Breast epithelium (tissue), 4 donors: ENCODE measurements around the gene CCDC28B. TPM values are rescaled to one million over a fixed set of nuclear protein-coding genes. Genes with fewer than 3 reads are reported as not detected.
A peak's percentile ranks its signal among the peaks of the same experiment; 100 is the strongest.

Source experiments
- DNase-seq, 2 donors: peaks; one replicate each; pipeline ENCODE4 v3.0.0-alpha.2; 2019; ENCODE audit warnings: low spot score in 2 of 2
- H3K27ac ChIP-seq, 2 donors: fragments of 200-600 bp; sonication (generic) in 1 of 2; one replicate each; pipeline ENCODE4 v1.5.1; 2016 to 2019; ENCODE audit warnings: mild to moderate bottlenecking in 1 of 2
- H3K27me3 ChIP-seq, 2 donors: fragments of 200-600 bp; sonication (generic) in 1 of 2; one replicate each; pipeline versions ENCODE4 v1.5.1 to v1.6.0; 2017 to 2019; ENCODE audit warnings: control low read depth in 1 of 2, mild to moderate bottlenecking in 1 of 2
- H3K36me3 ChIP-seq: fragments of 200-600 bp; one replicate; pipeline ENCODE4 v1.5.1; 2019
- H3K4me1 ChIP-seq, 2 donors: fragments of 200-600 bp; sonication (generic); one replicate each; pipeline ENCODE4 v1.5.1; 2016 to 2019; ENCODE audit warnings: control low read depth in 1 of 2
- H3K4me3 ChIP-seq, 3 donors: fragments of 200-600 bp; sonication (generic); 1 replicate in 2 of 3; 2 replicates in 1 of 3; pipeline ENCODE4 v1.5.1; 2016 to 2019; ENCODE audit warnings: mild to moderate bottlenecking in 3 of 3, moderate library complexity in 2 of 3
- H3K9me3 ChIP-seq, 2 donors: fragments of 200-600 bp; sonication (generic) in 1 of 2; one replicate each; pipeline ENCODE4 v1.5.1; 2016 to 2019; ENCODE audit warnings: control low read depth in 1 of 2
- POLR2A ChIP-seq: fragments of 450-650 bp; IDR thresholded peaks from one replicate; pipeline ENCODE4 v1.6.1; 2016; ENCODE audit warnings: antibody characterized with exemption, mild to moderate bottlenecking, moderate library complexity
- POLR2AphosphoS5 ChIP-seq, 3 donors: sonication (generic); formaldehyde crosslinking; IDR thresholded peaks; one replicate each; pipeline ENCODE4 v1.6.1; 2017; ENCODE audit warnings: antibody characterized with exemption in 3 of 3
- intact Hi-C: fragments of 100-400 bp; cut with DNase I; formaldehyde crosslinking; loops from one replicate; pipeline ENCODE4 v1.15.1; 2023; ENCODE audit warnings: low total_unique reads
- total RNA-seq, 3 donors: library from RNA; depleted of rRNA; stranded (reverse); fragments of >200 nt; gene quantifications; one replicate each; pipeline ENCODE4 v1.1.0, GENCODE V29; 2016
- TF ChIP-seq, protein P1 (sequence below), 3 donors: fragments of 450-650 bp; IDR thresholded peaks; one replicate each; pipeline ENCODE4 v1.5.1; 2016 to 2017; ENCODE audit warnings: antibody characterized with exemption in 3 of 3, mild to moderate bottlenecking in 3 of 3, moderate library complexity in 3 of 3

Gene CCDC28B
- total RNA-seq, 3 donors from 2014 or later, result 1.4 to 5.2 (median 4.1) TPM

DNA sequence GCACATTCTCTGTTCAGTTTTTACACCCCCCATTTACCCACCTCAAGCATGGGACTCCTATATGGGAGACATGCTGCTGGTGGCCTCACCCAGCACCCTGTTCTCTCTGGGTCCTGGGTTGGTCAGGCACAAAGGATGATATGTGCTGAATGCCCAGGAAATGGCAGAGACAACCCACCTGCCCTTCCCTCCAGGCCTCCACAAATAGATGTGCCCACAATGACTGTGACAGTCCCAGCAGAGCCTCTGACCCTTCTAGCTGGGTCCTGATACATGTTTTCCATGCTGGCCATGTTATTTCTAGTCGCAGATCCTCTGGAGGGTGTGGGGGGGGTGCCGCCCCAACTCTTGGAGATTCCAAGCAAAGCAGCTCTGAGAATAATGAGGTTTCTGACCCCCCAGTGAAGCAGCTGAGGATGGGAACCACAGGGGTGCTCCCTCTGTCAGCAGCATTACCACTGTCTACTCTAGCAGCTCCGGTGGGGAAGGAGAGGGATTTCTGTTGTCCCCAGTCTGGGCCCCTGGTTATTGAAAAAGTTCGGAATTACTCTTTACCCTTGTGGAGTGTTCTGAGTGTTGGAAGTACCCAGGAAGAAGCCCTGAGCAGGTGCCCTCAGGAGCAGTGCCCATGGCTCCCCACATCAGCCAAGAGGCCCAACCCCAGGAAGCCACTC lies 1.2 kb upstream of the CCDC28B start:
- no peak for DNase-seq
- TF ChIP-seq, protein P1, sequence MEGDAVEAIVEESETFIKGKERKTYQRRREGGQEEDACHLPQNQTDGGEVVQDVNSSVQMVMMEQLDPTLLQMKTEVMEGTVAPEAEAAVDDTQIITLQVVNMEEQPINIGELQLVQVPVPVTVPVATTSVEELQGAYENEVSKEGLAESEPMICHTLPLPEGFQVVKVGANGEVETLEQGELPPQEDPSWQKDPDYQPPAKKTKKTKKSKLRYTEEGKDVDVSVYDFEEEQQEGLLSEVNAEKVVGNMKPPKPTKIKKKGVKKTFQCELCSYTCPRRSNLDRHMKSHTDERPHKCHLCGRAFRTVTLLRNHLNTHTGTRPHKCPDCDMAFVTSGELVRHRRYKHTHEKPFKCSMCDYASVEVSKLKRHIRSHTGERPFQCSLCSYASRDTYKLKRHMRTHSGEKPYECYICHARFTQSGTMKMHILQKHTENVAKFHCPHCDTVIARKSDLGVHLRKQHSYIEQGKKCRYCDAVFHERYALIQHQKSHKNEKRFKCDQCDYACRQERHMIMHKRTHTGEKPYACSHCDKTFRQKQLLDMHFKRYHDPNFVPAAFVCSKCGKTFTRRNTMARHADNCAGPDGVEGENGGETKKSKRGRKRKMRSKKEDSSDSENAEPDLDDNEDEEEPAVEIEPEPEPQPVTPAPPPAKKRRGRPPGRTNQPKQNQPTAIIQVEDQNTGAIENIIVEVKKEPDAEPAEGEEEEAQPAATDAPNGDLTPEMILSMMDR (IDR thresholded peaks at IDR 0.05), result no peak
- TF ChIP-seq POLR2AphosphoS5 (IDR thresholded peaks at IDR 0.05), result no peak
- TF ChIP-seq POLR2A, result no peak
- intact Hi-C loops, result no loop called here
- no peaks in the 10 kb centered on the region for H3K36me3 ChIP-seq
- H3K9me3 ChIP-seq, result no peaks in the 10 kb centered on the region
- H3K4me1 ChIP-seq, result peaks cover 3 to 10% of the 10 kb centered on the region in 2 donors
- peak overlapping the region; percentile 83 to 92 for H3K27ac ChIP-seq
- no peaks in the 10 kb centered on the region for H3K27me3 ChIP-seq
- no peak overlapping the region for H3K4me3 ChIP-seq

DNA sequence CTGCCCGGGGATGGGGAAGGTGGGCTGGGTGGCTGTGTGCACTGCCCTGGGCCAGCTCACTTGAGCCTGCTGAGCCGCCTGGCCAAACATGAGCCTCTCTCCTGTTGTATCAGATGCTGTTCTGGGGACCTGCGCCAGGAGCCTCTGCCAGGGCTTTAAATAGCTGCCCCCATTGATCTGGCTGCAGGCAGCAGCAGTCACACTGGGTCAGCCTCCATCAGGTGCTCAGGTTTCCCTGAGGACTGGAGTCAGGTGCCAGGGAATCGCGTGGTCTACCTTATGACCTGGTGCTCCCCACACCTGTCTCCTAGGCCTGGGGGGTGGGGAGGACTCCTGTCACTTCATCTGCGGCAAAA lies 700 bp upstream of the CCDC28B start:
- TF ChIP-seq POLR2AphosphoS5 (IDR thresholded peaks at IDR 0.05), result no peak
- TF ChIP-seq POLR2A, result no peak
- TF ChIP-seq, protein P1 (IDR thresholded peaks at IDR 0.05), result no peak
- no peaks in the 10 kb centered on the region for H3K9me3 ChIP-seq
- H3K27ac ChIP-seq, result peak overlapping the region; percentile 83 to 92
- peaks cover 3 to 10% of the 10 kb centered on the region in 2 donors for H3K4me1 ChIP-seq
- DNase-seq, result no peak
- H3K4me3 ChIP-seq, result peak overlapping the region in 2 of 3 donors; percentile 64 to 92
- intact Hi-C loops, result no loop called here
- H3K27me3 ChIP-seq, result no peaks in the 10 kb centered on the region
- H3K36me3 ChIP-seq, result no peaks in the 10 kb centered on the region

DNA sequence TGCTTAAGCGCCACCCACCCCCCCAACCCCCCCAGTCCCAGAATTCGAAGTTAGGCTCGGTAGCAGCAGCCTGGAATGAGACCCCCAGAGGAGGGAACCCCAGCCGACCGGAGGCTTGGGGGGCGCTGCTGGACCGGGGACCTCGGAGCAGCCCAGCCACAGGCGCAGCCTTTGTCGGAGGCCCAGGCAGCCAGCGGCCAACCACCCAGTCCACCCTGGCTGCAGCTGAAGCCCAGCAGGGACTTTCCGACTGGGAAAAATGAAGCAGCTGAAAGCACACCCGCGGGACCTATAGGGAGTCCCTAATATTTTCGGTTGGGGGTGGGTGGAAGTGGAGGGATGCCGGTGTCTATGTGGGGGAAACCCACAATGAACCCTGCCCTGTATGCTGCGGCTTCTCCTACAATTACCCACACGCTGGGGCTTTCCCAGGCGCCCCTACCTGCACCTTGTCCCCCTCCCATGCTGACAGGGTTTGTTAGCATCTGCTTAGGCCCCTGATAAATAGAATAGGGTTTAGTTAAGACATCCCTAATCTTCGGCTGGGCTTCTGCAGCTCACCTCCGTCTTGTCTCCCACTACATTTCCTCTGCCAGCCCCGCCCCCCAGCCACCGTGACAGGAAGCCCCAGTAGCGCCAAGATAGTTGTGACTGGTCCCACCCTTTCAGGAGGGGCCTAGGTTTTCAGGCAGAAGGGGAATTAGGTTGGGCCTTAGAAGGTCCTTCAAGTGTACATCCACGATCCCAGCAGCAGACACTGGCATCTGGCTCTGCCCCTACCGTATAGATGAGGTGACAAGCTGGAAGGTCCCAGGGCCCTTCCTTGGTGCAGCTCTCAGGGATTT lies 838 bp downstream of the CCDC28B start:
- peaks cover 10% of the 10 kb centered on the region in 2 donors for H3K4me1 ChIP-seq
- H3K36me3 ChIP-seq, result no peaks in the 10 kb centered on the region
- DNase-seq, result peak in 1 of 2 donors; percentile 59
- H3K27me3 ChIP-seq, result no peaks in the 10 kb centered on the region
- TF ChIP-seq, protein P1 (IDR thresholded peaks at IDR 0.05), result no peak
- TF ChIP-seq POLR2AphosphoS5 (IDR thresholded peaks at IDR 0.05) (no peak), POLR2A (no peak)
- no peaks in the 10 kb centered on the region for H3K9me3 ChIP-seq
- intact Hi-C loops, result no loop called here
- peak overlapping the region; percentile 53 to 92 (median 64) for H3K4me3 ChIP-seq
- H3K27ac ChIP-seq, result peak overlapping the region; percentile 83 to 92

DNA sequence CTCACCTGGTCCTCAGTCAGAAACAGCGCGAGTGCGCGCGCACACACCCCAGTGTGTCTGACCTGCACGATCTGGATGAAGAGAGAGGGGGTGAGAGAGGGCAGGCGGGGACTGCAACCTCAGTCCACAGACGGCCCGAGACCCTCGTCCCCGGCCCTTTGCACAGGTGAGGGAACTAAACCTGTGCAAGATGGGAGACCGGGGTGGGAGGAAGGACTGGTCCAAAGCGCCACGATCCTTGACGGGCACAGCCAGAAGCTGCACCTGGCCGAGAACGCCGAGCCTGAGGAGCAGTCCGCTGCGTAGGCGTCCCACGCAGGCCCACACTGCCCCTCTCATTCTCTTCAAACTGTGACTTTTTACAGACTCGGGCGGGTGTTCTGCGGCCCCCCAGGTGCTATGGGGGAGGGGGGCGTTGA lies 4.6 kb downstream of the CCDC28B start:
- Histone ChIP-seq H3K4me1 (peaks cover 8 to 10% of the 10 kb centered on the region in 2 donors), H3K27me3 (no peaks in the 10 kb centered on the region), H3K27ac (peak overlapping the region; percentile 86 to 87), H3K4me3 (peak overlapping the region; percentile 59 to 78 (median 72)), H3K36me3 (no peaks in the 10 kb centered on the region), H3K9me3 (no peaks in the 10 kb centered on the region)
- intact Hi-C loops, result no loop called here
- TF ChIP-seq POLR2A (no peak), POLR2AphosphoS5 (IDR thresholded peaks at IDR 0.05) (peak in 1 of 3 donors; percentile 3)
- peak in 1 of 2 donors; percentile 27 for DNase-seq

DNA sequence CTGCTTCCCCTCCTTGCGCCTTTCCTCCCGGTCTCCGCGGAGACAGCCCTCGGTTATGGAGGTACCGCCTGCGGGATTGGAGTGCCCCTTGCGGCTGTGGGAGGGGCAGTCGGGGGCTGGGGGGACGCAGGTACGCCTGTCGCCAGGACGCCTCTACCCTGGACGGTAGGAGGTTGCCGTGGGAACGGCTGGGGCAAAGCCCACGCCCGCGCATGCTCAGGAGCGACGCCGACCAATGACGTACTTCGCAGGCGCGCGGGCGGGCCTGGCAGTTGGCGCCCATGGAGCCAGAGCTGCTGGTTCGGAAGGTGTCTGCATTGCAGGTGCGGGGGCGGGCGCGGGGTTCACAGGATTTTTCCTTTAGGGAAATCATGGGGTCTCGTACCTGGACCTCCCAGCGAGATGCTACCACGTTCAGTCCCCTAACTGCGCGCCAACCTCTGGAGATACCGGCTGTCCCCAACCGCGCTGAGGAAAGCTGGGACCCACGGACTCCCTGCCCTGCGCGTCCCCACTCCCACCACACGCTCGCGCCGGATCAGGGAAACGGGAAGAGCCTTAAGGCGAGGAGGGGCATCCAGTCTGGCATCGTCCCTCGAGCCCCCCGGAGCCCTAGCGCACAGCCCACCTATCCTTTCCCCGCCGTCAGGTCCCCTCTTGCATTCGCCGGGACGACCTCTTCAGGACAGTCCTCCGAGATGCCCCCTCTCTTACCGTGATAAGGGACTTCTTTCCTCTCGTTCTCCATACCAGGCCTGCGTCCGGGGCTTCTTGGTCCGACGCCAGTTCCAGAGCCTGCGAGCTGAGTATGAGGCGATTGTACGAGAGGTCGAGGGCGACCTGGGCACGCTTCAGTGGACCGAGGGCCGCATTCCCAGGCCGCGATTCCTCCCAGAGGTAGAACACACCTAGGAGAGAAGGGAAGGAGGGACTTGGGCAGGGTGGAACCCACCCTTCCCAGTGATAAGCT lies 5.3 kb downstream of the CCDC28B start, which contains the start of gene IQCC:
Gene IQCC (plus strand): TSS at position 271 of the 970 bp plus-strand sequence. CDS start 11 bp downstream, at position 282.
- Histone ChIP-seq H3K4me3 (peak within 1 kb of the TSS; percentile 59 to 78 (median 72)), H3K4me1 (peaks cover 8 to 10% of the 10 kb centered on the region in 2 donors), H3K27ac (peak within 1 kb of the TSS; percentile 86 to 87), H3K9me3 (no peaks in the 10 kb centered on the region), H3K27me3 (no peaks in the 10 kb centered on the region), H3K36me3 (no peaks in the 10 kb centered on the region)
- TF ChIP-seq POLR2A (peak; percentile 31), POLR2AphosphoS5 (IDR thresholded peaks at IDR 0.05) (peak in 2 of 3 donors; percentile 41 to 85)
- TF ChIP-seq, protein P1 (IDR thresholded peaks at IDR 0.05), result peak in 1 of 3 donors; percentile 5
- intact Hi-C loops, result no loop called here
- DNase-seq, result peak; percentile 84 to 85
